Neutrophil (primary cell): ENCODE data around the gene VTN.

ENCODE experiments used
- H3K27ac ChIP-seq: fragments of 200-600 bp; sonication (generic); 2 replicates; pipeline ENCODE4 v1.5.1; 2016; ENCODE audit warnings: mild to moderate bottlenecking, moderate library complexity
- H3K27me3 ChIP-seq: fragments of 200-600 bp; sonication (generic); 2 replicates; pipeline ENCODE4 v1.6.0; 2016; ENCODE audit warnings: mild to moderate bottlenecking
- H3K36me3 ChIP-seq: fragments of 200-600 bp; sonication (generic); 2 replicates; pipeline ENCODE4 v1.5.1; 2017
- H3K4me1 ChIP-seq, 2 experiments: fragments of 200-600 bp in 1 of 2; sonication (generic) in 1 of 2; 1 replicate in 1 of 2; 2 replicates in 1 of 2; pipeline versions ENCODE4 v1.5.1 to v1.6.1; 2013 to 2016; ENCODE audit warnings: low read depth in 1 of 2, low read length in 1 of 2, mild to moderate bottlenecking in 1 of 2, moderate library complexity in 1 of 2; ENCODE audit not compliant: control insufficient read depth in 1 of 2, insufficient read depth in 1 of 2
- H3K4me3 ChIP-seq, 2 experiments: fragments of 200-600 bp in 1 of 2; sonication (generic) in 1 of 2; 1 replicate in 1 of 2; 2 replicates in 1 of 2; pipeline ENCODE4 v1.5.1; 2013 to 2016; ENCODE audit warnings: low read depth in 1 of 2, low read length in 1 of 2, mild to moderate bottlenecking in 1 of 2, moderate library complexity in 1 of 2
- H3K9me3 ChIP-seq: fragments of 200-600 bp; sonication (generic); 2 replicates; pipeline ENCODE4 v1.5.1; 2016
- CTCF ChIP-seq: fragments of 200-600 bp; sonication (generic); IDR thresholded peaks from 2 replicates; pipeline ENCODE4 v1.5.1; 2016; ENCODE audit warnings: antibody characterized with exemption

VTN gene

DNA sequence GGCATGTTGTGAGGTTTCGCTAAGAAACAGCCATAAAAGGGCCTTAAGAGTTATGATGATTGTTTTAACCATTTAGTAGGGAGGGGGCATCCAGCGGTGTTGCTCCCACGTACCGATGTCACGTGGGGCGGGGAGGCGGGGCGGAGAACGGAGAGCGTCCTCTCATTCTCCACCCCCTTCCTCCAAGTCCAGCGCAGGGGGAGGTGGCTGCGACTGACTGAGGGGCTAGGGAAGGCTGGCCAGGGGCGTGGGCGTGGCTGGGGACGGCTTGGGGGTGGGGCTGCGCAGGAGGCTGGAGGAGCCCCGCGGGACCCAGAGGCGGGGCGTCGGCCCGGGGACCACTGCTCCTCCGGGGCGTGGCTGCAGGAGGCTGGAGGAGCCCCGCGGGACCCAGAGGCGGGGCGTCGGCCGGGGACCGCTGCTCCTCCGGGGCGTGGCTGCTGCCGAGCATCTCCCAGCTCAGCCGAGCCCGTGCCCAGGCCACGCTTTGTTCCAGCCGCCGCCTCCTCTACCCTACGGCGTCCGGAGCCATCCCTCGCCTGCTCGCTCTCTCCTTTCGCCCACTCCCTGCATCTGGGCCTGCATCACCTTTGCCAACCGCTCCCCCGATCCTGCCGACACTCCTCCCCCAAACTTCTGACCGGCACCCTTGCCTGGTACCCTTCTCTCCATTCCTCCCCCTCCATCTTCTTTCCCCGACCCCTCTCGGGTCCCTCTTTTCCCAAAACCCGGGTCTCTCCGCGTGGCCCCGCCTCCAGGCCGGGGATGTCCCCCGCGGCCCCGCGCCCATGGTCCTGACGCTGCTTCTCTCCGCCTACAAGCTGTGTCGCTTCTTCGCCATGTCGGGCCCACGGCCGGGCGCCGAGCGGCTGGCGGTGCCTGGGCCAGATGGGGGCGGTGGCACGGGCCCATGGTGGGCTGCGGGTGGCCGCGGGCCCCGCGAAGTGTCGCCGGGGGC lies 1.4 kb upstream of the VTN start, which contains the start of gene SARM1:
TSS of gene SARM1 (plus strand) at position 450 of the 958 bp plus-strand sequence. CDS start at position 789, 339 bp downstream.
- peak within 1 kb of the TSS; percentile 45 to 67 for H3K4me3 ChIP-seq
- H3K4me1 ChIP-seq: peaks cover 4 to 18% of the 10 kb centered on the region in 2 experiments
- H3K9me3 ChIP-seq: no peaks in the 10 kb centered on the region
- peaks cover 8% of the 10 kb centered on the region for H3K36me3 ChIP-seq
- no peak for TF ChIP-seq CTCF
- H3K27ac ChIP-seq: no peak within 1 kb of the TSS
- peaks cover 62% of the 10 kb centered on the region for H3K27me3 ChIP-seq

- TF ChIP-seq CTCF: no peak
- Histone ChIP-seq H3K9me3 (no peaks in the 10 kb centered on the region), H3K4me3 (peak overlapping the region in 1 of 2 experiments; percentile 67), H3K27ac (no peak overlapping the region), H3K4me1 (peaks cover 4 to 18% of the 10 kb centered on the region in 2 experiments), H3K27me3 (peaks cover 59% of the 10 kb centered on the region), H3K36me3 (peaks cover 14% of the 10 kb centered on the region)
Measured at GRCh38 chr17:28370744-28371103, 617 bp upstream of the VTN start.

DNA sequence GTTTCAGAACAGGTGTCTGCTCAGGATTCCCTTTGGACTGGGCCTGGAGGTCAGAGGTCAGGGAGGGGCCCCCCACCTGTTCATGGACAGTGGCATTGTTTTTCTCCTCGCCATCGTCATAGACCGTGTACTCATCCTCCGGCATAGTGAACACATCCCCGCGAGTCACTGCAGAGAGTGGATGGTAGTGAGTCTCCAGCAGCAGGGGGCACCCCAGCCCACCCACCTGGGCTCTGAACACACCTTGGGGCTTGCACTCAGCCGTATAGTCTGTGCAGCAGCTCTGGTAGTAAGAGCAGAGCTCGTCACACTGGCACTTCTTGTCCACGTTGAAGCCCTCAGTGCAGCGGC lies 448 bp downstream of the VTN start:
- no peak overlapping the region for H3K27ac ChIP-seq
- peaks cover 49% of the 10 kb centered on the region for H3K27me3 ChIP-seq
- H3K36me3 ChIP-seq: peaks cover 24% of the 10 kb centered on the region
- no peak for TF ChIP-seq CTCF
- H3K4me1 ChIP-seq: peaks cover 4 to 18% of the 10 kb centered on the region in 2 experiments
- no peak overlapping the region for H3K4me3 ChIP-seq
- no peaks in the 10 kb centered on the region for H3K9me3 ChIP-seq

GRCh38 chr17:28368915-28369683 lies 1.0 kb downstream of the VTN start:
- Histone ChIP-seq H3K4me3 (no peak overlapping the region), H3K4me1 (peaks cover 4 to 18% of the 10 kb centered on the region in 2 experiments), H3K27ac (no peak overlapping the region), H3K27me3 (peaks cover 44% of the 10 kb centered on the region), H3K9me3 (no peaks in the 10 kb centered on the region), H3K36me3 (peaks cover 29% of the 10 kb centered on the region)
- TF ChIP-seq CTCF: no peak

- TF ChIP-seq CTCF: no peak
- Histone ChIP-seq H3K9me3 (no peaks in the 10 kb centered on the region), H3K27me3 (peaks cover 36% of the 10 kb centered on the region), H3K4me3 (no peak overlapping the region), H3K36me3 (peaks cover 36% of the 10 kb centered on the region), H3K27ac (no peak overlapping the region), H3K4me1 (peaks cover 4 to 18% of the 10 kb centered on the region in 2 experiments)
Measured at GRCh38 chr17:28368306-28368831, 1.7 kb downstream of the VTN start.
